ENCODE data around the gene TEAD1. TPM values are rescaled to one million over a fixed set of nuclear protein-coding genes. Genes with fewer than 3 reads are reported as not detected.
A peak's percentile ranks its signal among the peaks of the same experiment; 100 is the strongest.

Gene TEAD1
- total and polyA plus RNA-seq, 2 experiments from 2014 or later = 24.5 to 103 TPM

- Mint-ChIP-seq H3K4me3 (no peak overlapping the region), H3K9me3 (no peaks in the 10 kb centered on the region), H3K4me1 (peaks cover 26% of the 10 kb centered on the region), H3K27me3 (ENCODE audit: insufficient read depth, low read depth, poor library complexity) (no peaks in the 10 kb centered on the region), H3K36me3 (ENCODE audit: low read depth) (peaks cover 57% of the 10 kb centered on the region), H3K27ac (no peak overlapping the region)
- H3K9me2 ChIP-seq (ENCODE audit: insufficient read depth) = no peaks in the 10 kb centered on the region
- H3K79me2 ChIP-seq (replicated peaks; ENCODE audit: insufficient read depth) = peaks cover 4% of the 10 kb centered on the region; the same call in 1 of the 2 replicates
- peaks cover 3% of the 10 kb centered on the region; the same call in 1 of the 2 replicates for H3K36me3 ChIP-seq (ENCODE audit: insufficient read depth)
- H3K27me3 ChIP-seq (ENCODE audit: insufficient read depth) = no peaks in the 10 kb centered on the region
- H3F3A ChIP-seq (replicated peaks; ENCODE audit: low read depth) = no peaks in the 10 kb centered on the region
- no peaks in the 10 kb centered on the region for H4K20me1 ChIP-seq (replicated peaks; ENCODE audit: insufficient read depth)
- no peak overlapping the region for H3K4me3 ChIP-seq
- H2AFZ ChIP-seq = no peak overlapping the region
- TF ChIP-seq STAT1 (IDR thresholded peaks at IDR 0.05; ENCODE audit: unreplicated experiment) = no peak
- H3K4me2 ChIP-seq = no peak overlapping the region
- DNase-seq (ENCODE audit: low spot score) = no peak
- H3K27ac ChIP-seq (ENCODE audit: low read depth) = no peak overlapping the region
- peaks cover 9% of the 10 kb centered on the region for H3K4me1 ChIP-seq (ENCODE audit: insufficient read depth)
- ATAC-seq = peak; percentile 43
Measured at GRCh38 chr11:12880327-12880726, 206.1 kb downstream of the TEAD1 start.

- Mint-ChIP-seq H3K36me3 (ENCODE audit: low read depth) (peaks cover 59% of the 10 kb centered on the region), H3K27me3 (ENCODE audit: insufficient read depth, low read depth, poor library complexity) (no peaks in the 10 kb centered on the region), H3K9me3 (no peaks in the 10 kb centered on the region), H3K4me1 (peaks cover 26% of the 10 kb centered on the region), H3K27ac (no peak overlapping the region), H3K4me3 (no peak overlapping the region)
- no peak overlapping the region for H3K27ac ChIP-seq (ENCODE audit: low read depth)
- H3K4me2 ChIP-seq = no peak overlapping the region
- H3F3A ChIP-seq (replicated peaks; ENCODE audit: low read depth) = no peaks in the 10 kb centered on the region
- no peak overlapping the region for H2AFZ ChIP-seq
- H3K9me2 ChIP-seq (ENCODE audit: insufficient read depth) = no peaks in the 10 kb centered on the region
- H4K20me1 ChIP-seq (replicated peaks; ENCODE audit: insufficient read depth) = no peaks in the 10 kb centered on the region
- no peak for TF ChIP-seq ETS1 (IDR thresholded peaks at IDR 0.05)
- no peak for TF ChIP-seq JUNB (IDR thresholded peaks at IDR 0.05; ENCODE audit: unreplicated experiment)
- TF ChIP-seq EZH2phosphoT487 (IDR thresholded peaks at IDR 0.05; ENCODE audit: unreplicated experiment) = no peak
- no peak for TF ChIP-seq NANOG (IDR thresholded peaks at IDR 0.05; ENCODE audit: borderline replicate concordance)
- TF ChIP-seq ZNF462 (CRISPR knock-in tag; IDR thresholded peaks at IDR 0.05) = no peak
- H3K27me3 ChIP-seq (ENCODE audit: insufficient read depth) = no peaks in the 10 kb centered on the region
- no peak for ATAC-seq
- H3K4me3 ChIP-seq = no peak overlapping the region
- H3K4me1 ChIP-seq (ENCODE audit: insufficient read depth) = peaks cover 9% of the 10 kb centered on the region
- DNase-seq (ENCODE audit: low spot score) = no peak
- peaks cover 3% of the 10 kb centered on the region; the same call in 1 of the 2 replicates for H3K36me3 ChIP-seq (ENCODE audit: insufficient read depth)
- H3K79me2 ChIP-seq (replicated peaks; ENCODE audit: insufficient read depth) = peaks cover 3% of the 10 kb centered on the region; the same call in 1 of the 2 replicates
Measured at GRCh38 chr11:12882670-12883069, 208.4 kb downstream of the TEAD1 start.
